LNCAP (cell line): ENCODE results near the gene INTS1.

ENCODE experiments used
- TF ChIP-seq, protein P1 (sequence below): fragments of 450-650 bp; IDR thresholded peaks from 2 replicates; pipeline ENCODE4 v1.5.1; 2017; ENCODE audit warnings: mild to moderate bottlenecking

The INTS1 gene

GRCh38 chr7:1501487-1502270, 2.5 kb downstream of the INTS1 start:
- TF ChIP-seq, protein P1, sequence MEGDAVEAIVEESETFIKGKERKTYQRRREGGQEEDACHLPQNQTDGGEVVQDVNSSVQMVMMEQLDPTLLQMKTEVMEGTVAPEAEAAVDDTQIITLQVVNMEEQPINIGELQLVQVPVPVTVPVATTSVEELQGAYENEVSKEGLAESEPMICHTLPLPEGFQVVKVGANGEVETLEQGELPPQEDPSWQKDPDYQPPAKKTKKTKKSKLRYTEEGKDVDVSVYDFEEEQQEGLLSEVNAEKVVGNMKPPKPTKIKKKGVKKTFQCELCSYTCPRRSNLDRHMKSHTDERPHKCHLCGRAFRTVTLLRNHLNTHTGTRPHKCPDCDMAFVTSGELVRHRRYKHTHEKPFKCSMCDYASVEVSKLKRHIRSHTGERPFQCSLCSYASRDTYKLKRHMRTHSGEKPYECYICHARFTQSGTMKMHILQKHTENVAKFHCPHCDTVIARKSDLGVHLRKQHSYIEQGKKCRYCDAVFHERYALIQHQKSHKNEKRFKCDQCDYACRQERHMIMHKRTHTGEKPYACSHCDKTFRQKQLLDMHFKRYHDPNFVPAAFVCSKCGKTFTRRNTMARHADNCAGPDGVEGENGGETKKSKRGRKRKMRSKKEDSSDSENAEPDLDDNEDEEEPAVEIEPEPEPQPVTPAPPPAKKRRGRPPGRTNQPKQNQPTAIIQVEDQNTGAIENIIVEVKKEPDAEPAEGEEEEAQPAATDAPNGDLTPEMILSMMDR = no peak

GRCh38 chr7:1500064-1500807, 4.0 kb downstream of the INTS1 start:
- TF ChIP-seq, protein P1 = no peak

- TF ChIP-seq, protein P1 = no peak
Observed at GRCh38 chr7:1499367-1500029, 4.7 kb downstream of the INTS1 start.

DNA sequence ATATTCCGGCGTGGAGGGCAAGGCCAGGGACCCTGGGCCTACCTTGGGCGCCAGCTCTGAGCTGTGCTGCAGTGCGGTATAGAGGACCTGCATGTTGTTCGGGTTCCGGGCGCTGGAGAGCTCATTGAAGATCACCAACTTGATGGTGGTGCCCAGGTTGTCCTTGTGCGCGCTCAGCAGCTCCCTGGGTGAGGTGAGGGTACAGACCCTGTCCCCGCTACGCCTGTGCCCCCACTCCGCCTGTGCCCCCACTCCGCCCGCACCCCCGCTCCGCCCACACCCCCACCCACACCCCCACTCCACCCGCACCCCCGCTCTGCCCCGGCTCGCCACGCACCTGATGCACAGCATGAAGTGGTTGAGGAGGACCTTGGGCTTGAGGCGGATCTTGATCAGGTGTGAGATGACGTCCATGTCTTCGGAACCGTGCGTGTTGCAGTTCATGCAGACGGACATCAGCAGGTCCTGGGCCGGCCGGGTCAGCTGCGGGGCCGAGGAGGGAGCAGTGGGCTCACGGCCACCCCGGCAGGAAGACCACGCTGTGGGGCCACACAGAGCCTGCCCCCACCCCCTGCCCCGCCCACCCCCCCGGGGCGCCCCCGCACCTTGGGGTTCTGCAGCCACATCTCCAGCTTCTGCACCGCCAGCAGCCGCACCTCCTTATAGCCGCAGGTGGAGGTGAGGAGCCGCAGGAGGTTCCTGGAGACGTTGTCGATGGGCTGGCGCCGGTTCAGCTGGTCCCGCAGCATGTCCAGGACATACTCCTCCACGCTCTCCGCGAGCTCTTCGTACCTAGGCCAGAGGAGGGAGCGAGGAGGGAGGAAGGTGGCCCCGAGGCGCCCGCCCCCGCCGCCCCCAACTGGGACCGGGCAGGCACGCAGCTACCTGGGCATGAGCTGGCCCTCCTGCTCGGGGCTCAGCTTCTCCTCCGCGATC, 5.6 kb downstream of the INTS1 start:
- TF ChIP-seq, protein P1 = no peak

DNA sequence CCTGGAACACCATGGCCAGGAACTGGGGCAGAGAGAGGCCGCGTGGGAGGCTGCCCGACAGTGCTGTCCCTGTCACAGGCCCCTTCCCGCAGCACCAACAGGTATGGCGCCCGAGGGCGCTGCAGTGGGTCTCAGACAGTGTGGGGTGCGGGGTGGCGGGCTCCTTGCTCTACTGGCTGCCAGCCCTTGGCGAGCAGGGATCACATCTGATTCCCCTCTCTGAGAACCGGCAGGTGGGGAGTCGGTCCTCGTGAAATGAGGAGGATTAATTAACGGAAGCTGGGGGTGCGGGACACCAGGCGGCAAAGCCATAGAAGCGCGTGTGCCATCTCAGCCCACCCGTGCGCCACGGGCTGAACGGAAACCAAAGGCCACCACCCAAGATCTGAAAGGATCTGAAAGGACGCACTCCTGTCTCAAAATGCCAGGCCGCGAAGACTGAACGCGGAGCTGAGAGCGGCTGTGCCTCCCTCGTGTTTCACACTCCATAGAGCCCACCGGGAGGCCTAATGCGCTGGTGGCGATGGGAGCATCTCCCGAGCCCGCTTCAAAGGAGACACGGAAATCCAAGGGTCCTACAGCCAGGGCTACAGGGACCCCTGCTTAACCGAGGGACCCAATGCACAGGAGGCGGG, 6.8 kb downstream of the INTS1 start:
- TF ChIP-seq, protein P1 = no peak

- TF ChIP-seq, protein P1 = no peak
Observed at GRCh38 chr7:1496531-1497292, 7.5 kb downstream of the INTS1 start.
